Measurements from ENCODE around the gene MOB2.

DNA sequence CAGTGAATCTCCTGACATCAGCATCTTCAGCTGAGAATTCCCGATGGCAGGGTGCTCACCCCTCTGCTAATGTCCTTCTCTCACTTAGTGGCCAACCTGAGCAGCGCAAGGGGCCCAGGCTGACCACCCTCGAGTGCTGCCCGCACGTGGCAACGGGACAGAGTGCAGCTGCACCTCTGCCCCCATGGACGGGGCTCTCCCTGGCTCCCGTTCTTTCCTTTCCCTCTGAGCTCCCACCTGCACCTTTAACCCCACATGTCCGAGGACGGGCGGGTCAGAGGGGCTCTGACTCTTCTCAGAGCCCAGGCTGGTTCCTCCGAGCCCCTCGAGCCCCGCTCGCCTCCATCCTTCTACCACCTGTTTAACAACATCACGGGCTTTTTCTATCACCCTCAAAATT, 19.8 kb downstream of the MOB2 start:
- TF ChIP-seq, protein P1, sequence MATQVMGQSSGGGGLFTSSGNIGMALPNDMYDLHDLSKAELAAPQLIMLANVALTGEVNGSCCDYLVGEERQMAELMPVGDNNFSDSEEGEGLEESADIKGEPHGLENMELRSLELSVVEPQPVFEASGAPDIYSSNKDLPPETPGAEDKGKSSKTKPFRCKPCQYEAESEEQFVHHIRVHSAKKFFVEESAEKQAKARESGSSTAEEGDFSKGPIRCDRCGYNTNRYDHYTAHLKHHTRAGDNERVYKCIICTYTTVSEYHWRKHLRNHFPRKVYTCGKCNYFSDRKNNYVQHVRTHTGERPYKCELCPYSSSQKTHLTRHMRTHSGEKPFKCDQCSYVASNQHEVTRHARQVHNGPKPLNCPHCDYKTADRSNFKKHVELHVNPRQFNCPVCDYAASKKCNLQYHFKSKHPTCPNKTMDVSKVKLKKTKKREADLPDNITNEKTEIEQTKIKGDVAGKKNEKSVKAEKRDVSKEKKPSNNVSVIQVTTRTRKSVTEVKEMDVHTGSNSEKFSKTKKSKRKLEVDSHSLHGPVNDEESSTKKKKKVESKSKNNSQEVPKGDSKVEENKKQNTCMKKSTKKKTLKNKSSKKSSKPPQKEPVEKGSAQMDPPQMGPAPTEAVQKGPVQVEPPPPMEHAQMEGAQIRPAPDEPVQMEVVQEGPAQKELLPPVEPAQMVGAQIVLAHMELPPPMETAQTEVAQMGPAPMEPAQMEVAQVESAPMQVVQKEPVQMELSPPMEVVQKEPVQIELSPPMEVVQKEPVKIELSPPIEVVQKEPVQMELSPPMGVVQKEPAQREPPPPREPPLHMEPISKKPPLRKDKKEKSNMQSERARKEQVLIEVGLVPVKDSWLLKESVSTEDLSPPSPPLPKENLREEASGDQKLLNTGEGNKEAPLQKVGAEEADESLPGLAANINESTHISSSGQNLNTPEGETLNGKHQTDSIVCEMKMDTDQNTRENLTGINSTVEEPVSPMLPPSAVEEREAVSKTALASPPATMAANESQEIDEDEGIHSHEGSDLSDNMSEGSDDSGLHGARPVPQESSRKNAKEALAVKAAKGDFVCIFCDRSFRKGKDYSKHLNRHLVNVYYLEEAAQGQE (IDR thresholded peaks at IDR 0.05): no peak
- TF ChIP-seq, protein P2, sequence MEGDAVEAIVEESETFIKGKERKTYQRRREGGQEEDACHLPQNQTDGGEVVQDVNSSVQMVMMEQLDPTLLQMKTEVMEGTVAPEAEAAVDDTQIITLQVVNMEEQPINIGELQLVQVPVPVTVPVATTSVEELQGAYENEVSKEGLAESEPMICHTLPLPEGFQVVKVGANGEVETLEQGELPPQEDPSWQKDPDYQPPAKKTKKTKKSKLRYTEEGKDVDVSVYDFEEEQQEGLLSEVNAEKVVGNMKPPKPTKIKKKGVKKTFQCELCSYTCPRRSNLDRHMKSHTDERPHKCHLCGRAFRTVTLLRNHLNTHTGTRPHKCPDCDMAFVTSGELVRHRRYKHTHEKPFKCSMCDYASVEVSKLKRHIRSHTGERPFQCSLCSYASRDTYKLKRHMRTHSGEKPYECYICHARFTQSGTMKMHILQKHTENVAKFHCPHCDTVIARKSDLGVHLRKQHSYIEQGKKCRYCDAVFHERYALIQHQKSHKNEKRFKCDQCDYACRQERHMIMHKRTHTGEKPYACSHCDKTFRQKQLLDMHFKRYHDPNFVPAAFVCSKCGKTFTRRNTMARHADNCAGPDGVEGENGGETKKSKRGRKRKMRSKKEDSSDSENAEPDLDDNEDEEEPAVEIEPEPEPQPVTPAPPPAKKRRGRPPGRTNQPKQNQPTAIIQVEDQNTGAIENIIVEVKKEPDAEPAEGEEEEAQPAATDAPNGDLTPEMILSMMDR (IDR thresholded peaks at IDR 0.05; ENCODE audit: low read depth, low read length, missing input control): no peak
- no peak for TF ChIP-seq YY1 (IDR thresholded peaks at IDR 0.05)
- no peak for TF ChIP-seq RAD21 (IDR thresholded peaks at IDR 0.05)
- no peak for TF ChIP-seq RXRA (IDR thresholded peaks at IDR 0.05)
- TF ChIP-seq, protein P3, sequence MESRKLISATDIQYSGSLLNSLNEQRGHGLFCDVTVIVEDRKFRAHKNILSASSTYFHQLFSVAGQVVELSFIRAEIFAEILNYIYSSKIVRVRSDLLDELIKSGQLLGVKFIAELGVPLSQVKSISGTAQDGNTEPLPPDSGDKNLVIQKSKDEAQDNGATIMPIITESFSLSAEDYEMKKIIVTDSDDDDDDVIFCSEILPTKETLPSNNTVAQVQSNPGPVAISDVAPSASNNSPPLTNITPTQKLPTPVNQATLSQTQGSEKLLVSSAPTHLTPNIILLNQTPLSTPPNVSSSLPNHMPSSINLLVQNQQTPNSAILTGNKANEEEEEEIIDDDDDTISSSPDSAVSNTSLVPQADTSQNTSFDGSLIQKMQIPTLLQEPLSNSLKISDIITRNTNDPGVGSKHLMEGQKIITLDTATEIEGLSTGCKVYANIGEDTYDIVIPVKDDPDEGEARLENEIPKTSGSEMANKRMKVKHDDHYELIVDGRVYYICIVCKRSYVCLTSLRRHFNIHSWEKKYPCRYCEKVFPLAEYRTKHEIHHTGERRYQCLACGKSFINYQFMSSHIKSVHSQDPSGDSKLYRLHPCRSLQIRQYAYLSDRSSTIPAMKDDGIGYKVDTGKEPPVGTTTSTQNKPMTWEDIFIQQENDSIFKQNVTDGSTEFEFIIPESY (IDR thresholded peaks at IDR 0.05): no peak
- TF ChIP-seq TAF1 (conservative IDR thresholded peaks at IDR 0.05): no peak

Data from liver (tissue), 3 donors.